IPS-11a (cell line): Measurements from ENCODE around the gene LRIF1.
"Not testable (repeated sequence)": the region's sequence is repeated elsewhere in the genome, so short reads cannot be mapped to it uniquely, and the experiment has no call there.

Experiments
- H3K4me3 ChIP-seq: one replicate; pipeline ENCODE4 v1.5.1; 2013; ENCODE audit warnings: low read depth, low read length, control low read depth

The LRIF1 gene

DNA sequence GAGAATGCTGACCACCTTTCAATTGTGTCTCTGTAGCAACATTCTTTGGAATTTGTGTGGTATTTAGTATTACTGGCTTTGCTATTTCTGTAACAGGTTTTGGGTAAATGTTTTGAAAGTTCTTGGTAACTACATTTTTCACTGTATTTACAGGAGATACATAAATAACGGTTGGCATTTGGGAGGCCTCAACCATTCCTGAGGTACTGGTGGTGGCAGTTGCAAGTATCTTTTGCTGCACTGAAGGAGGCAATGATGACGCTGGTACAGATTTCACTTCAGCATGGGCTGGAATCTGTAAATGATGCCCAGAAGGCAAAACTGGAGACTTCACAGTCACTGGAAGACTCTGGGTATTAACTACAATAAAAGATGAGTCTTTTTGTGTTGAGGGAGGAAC, 11.7 kb downstream of the LRIF1 start:
- no peak overlapping the region for H3K4me3 ChIP-seq

- H3K4me3 ChIP-seq: no peak overlapping the region
Measured at GRCh38 chr1:110951161-110951560, 12.6 kb downstream of the LRIF1 start.

DNA sequence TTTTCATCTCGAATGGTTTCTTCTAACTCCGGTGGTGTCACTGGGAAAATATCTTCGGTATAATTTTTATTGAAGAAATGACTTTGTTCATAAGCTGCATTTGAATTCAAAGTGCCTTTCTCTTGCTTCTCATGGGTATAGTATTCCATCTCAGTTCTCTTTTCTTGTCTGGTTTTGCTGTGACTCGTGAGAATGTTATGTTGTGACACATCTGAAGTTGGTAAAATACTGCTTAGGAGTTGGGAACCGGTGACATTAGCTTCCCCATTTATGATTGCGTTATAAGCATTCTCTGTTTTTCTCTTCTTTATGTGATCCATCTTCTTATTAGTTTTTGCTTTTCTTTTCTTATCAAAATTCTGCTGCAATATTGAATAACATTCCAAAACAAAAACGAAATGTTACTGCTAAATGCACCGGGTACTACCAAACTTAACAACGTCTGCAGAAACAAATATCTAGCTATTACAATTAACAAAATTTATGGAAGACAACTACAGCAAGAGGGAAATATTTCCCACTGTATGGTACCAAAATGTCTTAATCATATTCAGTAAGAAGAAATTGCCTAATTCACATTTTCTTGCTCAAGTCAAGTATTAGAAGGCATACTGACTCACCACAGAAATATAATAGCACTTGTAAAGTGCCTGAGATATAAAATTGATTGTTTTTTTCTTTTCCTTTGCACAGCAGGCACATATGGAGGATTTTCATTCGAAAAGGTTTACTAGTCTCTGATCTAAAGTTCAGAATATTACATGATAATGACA, 15.5 kb downstream of the LRIF1 start:
- H3K4me3 ChIP-seq: no peak overlapping the region

DNA sequence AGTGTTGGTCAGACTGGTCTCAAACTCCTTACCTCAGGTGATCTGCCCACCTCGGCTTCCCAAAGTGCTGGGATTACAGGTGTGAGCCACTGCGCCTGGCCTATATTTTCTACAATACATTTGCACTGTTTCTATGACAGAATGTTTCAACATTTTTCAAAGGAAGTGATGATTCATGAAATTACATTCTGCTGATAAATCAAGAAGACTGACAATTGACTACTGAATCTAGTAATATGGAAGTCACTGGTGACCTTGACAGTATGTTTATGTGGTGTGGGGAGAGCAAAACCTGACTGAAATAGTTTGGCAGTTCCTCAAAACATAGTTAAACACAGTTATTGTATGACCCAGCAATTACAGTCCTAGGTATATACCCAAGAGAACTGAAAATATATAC, 18.1 kb downstream of the LRIF1 start:
- H3K4me3 ChIP-seq: no peak overlapping the region

GRCh38 chr1:110944806-110945205, 18.9 kb downstream of the LRIF1 start:
- H3K4me3 ChIP-seq: no peak overlapping the region

DNA sequence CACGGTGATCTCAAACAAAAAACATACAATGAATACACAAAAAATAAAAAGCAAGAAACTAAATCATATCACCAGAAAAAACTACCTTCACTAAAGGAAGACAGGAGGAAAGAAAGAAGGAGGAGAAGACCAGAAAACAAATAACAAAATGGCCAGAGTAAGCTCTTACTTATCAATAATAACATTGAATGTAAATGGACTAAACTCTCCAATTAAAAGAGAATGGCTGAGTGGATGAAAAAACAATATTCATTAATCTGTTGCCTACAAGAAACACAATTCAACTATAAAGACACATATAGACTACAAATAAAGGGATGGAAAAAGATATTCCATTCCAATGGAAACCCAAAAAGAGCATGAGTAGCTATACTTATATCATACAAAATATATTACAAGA, 27.2 kb downstream of the LRIF1 start:
- no peak overlapping the region for H3K4me3 ChIP-seq

- not testable (repeated sequence) for H3K4me3 ChIP-seq
Measured at GRCh38 chr1:110931097-110931496, 32.6 kb downstream of the LRIF1 start.

DNA sequence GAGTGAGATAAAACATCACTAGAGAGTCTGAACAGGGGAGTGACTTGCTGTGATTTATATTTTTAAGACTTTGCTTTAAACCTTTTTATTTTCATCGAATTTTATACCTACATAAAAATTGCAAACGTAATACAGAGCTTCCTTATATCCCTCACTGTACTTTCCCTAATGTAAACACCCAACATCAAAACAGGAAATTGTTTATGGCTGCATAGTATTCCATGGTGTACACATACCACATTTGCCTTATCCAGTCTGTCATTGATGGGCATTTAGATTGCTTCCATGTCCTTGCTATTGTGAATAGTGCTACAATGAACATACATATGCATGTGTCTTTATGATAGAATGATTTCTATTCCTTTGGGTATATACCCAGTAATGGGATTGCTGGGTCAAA, 34.8 kb downstream of the LRIF1 start:
- no peak overlapping the region for H3K4me3 ChIP-seq

- no peak overlapping the region for H3K4me3 ChIP-seq
Measured at GRCh38 chr1:110928191-110928590, 35.5 kb downstream of the LRIF1 start.

DNA sequence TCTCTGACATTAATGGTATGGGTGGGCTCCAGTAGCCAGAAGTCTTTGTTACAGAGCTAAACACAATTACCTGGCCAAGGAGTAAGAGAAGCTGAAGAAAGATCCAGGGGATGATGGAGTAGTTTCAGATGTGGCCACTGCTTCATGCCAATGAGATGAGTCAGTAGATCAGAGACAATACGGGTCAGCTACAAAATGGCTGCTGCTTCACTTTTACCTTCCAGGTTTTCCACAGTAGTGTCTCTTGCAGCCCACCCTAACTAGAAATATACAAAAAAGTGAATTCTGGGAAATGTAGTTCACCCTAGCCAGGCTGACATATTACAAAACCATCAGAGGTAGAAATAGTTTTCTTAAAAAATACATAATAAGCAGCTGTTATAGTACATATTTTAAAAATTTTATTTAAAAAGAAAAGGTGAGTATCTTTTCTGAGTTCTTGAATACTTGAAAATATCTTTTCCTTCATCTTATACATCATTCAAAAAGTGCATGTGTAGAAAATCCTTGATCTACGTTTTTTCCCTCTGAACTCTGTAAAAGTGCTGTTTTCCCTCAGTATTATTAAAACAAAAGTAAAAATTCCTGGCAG, 36.1 kb downstream of the LRIF1 start:
- no peak overlapping the region for H3K4me3 ChIP-seq

DNA sequence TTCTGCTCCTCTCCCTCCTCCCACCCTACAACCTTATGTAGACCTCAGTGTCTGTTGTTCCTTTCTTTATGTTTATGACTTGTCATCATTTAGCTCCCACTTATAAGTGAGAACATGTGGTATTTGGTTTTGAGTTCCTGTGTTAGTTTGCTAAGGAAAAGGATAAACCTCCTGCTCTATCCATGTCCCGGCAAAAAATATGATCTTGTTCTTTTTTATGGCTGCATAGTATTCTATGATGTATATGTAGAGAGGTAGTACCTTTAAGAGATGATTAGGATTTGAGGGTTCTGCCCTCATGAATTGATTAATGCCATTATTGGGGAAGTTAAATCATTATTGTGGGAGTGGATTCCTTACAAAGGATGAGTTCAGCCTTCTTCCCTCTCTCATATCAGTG, 41.8 kb downstream of the LRIF1 start:
- no peak overlapping the region for H3K4me3 ChIP-seq

DNA sequence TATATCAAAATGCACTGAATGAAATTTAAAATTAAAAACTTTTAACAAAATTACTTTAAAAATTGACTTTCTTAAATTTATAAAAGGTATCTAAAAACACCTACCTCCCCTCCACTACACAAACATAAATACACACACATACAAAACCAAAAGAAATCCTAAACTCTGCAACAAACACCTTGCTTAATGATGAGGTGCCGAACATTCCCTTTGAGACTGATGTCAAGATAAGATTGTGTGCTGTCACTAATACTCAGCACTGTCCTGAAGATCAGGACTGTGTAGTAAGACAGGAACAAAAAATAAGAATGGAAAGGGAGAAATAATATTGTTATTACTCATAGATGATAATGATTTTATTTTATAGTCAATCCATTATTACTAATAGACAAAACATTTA, 45.7 kb downstream of the LRIF1 start:
- no peak overlapping the region for H3K4me3 ChIP-seq

- H3K4me3 ChIP-seq: no peak overlapping the region
Measured at GRCh38 chr1:110916669-110917306, 46.9 kb downstream of the LRIF1 start.

DNA sequence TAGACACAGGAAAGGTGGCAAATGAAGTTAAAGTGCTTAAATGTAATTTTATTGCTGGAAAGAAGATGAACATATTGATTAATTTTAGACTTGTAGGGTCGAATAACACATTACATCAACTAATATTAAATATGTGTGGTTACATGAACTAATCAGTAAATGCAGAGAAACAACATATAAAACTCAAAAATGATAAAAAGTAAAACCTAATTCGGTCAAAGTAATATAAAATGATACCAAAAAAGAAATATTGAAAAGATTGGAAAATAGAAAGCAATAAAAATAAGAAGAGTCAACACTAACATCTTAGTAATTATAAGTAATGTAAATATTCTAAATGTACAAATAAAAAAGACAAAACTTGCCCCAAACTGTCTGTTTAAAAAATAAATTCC, 47.5 kb downstream of the LRIF1 start:
- H3K4me3 ChIP-seq: no peak overlapping the region

GRCh38 chr1:110915804-110916203, 47.9 kb downstream of the LRIF1 start:
- no peak overlapping the region for H3K4me3 ChIP-seq

GRCh38 chr1:110914676-110915075, 49.0 kb downstream of the LRIF1 start:
- no peak overlapping the region for H3K4me3 ChIP-seq

DNA sequence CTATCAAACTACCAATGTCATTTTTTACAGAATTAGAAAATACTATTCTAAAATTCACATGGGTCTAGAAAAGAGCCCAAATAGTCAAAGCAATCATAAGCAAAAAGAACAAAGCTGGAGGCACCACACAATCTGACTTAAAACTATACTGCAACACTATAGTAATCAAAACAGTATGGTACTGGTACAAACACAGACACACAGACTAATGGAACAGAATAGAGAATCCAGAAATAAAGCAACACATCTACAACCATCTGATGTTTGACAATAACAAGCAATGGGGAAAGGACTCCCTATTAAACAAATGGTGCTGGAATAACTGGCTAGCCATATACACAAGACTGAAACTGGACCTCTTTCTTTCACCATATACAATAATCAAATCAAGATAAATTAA, 50.9 kb downstream of the LRIF1 start:
- H3K4me3 ChIP-seq: no peak overlapping the region

GRCh38 chr1:110903853-110904500, 59.7 kb downstream of the LRIF1 start:
- H3K4me3 ChIP-seq: no peak overlapping the region

DNA sequence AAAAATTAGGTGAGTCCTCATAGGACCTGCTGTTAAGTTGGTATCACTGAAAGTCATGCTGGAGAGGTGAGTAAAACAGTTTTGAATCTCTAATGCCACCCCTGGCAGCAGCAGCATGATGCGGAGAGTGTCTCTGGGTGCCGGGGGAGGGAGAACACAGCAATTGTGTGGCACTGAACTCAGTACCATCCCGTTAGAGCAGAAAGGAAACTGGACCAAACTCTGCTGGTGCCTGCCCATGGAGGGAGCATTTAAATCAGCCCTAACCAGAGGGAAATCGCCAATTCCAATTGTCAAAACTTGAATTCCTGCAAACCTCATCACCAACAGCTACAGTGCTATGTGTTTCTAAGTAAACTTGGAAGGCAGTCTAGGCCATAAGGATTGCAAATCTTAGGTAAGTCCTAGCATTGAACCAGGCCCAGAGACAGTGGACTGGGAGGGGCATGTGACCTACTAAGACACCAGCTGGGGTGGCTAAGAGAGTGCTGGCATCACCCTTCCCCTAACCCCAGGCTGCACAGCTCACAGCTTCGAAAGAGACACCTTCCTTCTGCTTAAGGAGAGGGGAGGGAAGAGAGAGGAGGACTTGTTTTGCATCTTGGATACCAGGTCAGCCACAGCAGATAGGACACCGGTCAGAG, 60.8 kb downstream of the LRIF1 start:
- H3K4me3 ChIP-seq: no peak overlapping the region

GRCh38 chr1:110899458-110899843, 64.3 kb downstream of the LRIF1 start:
- no peak overlapping the region for H3K4me3 ChIP-seq

- H3K4me3 ChIP-seq: no peak overlapping the region
Measured at GRCh38 chr1:110898734-110899457, 64.8 kb downstream of the LRIF1 start.
